ENCODE data around the gene CAMK2N2.

CAMK2N2 gene

DNA sequence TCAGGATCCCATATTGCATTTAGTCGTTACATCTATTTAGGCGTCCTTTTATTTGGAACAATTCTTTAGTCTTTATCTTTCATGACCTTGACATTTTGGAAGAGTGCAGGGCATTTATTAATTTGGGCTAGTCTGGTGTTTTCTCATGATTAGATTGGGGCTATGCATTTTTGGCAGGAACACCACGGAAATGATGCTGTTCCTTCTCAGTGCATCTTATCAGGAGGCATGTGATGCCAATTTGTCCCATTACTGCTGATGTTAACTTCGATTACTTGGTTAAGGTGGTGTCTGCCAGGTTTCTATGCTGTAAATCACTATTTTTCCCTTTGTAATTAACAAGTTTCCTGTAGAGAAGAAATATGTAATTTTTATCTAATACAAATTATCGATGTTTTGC lies 50.1 kb downstream of the CAMK2N2 start:
- no peaks in the 10 kb centered on the region for H3K9me3 ChIP-seq
- TF ChIP-seq, protein P1, sequence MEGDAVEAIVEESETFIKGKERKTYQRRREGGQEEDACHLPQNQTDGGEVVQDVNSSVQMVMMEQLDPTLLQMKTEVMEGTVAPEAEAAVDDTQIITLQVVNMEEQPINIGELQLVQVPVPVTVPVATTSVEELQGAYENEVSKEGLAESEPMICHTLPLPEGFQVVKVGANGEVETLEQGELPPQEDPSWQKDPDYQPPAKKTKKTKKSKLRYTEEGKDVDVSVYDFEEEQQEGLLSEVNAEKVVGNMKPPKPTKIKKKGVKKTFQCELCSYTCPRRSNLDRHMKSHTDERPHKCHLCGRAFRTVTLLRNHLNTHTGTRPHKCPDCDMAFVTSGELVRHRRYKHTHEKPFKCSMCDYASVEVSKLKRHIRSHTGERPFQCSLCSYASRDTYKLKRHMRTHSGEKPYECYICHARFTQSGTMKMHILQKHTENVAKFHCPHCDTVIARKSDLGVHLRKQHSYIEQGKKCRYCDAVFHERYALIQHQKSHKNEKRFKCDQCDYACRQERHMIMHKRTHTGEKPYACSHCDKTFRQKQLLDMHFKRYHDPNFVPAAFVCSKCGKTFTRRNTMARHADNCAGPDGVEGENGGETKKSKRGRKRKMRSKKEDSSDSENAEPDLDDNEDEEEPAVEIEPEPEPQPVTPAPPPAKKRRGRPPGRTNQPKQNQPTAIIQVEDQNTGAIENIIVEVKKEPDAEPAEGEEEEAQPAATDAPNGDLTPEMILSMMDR (IDR thresholded peaks at IDR 0.05): no peak
- H3K27me3 ChIP-seq: peaks cover 0 to 7% of the 10 kb centered on the region in 2 donors
- no peak for DNase-seq
- H3K4me3 ChIP-seq: no peak overlapping the region
- H3K36me3 ChIP-seq: no peaks in the 10 kb centered on the region
- H3K27ac ChIP-seq: no peak overlapping the region
- intact Hi-C loops (cut with DNase I; ENCODE audit: low total_unique reads): no loop called here
- no peaks in the 10 kb centered on the region for H3K4me1 ChIP-seq
